ENCODE results near the gene GRIK3.

DNA sequence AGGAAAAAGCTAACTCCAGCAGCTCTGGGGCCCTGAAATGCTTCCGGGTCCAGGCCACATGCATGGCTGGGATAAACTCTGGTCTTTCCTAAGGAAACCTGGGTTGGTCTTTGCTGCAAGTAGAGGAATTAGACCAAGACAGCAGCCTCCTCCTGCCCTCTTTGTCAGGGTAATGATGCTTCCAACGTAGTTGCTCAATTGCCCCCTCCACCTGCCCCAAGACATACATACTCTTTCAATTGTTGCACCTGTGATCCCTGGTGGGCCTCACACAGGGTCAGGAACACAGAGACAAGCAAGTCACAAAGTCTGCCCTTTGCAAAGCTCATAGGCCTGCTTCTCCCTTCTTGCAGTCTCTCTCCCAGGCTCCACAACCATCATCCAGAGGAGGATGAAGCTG is 41.9 kb upstream of the GRIK3 start:
- TF ChIP-seq ZBTB7A (IDR thresholded peaks at IDR 0.05; ENCODE audit: low read depth) (no peak), NFIC (IDR thresholded peaks at IDR 0.05) (no peak), EGR1 (IDR thresholded peaks at IDR 0.05) (no peak), EP300 (IDR thresholded peaks at IDR 0.05; ENCODE audit: borderline replicate concordance) (no peak), CEBPB (IDR thresholded peaks at IDR 0.05) (no peak), RAD21 (IDR thresholded peaks at IDR 0.05; ENCODE audit: low read depth) (no peak), CREB1 (IDR thresholded peaks at IDR 0.05; ENCODE audit: low read depth) (no peak), YY1 (IDR thresholded peaks at IDR 0.05; ENCODE audit: low read depth) (no peak), TAF1 (IDR thresholded peaks at IDR 0.05; ENCODE audit: low read depth) (no peak), TCF12 (IDR thresholded peaks at IDR 0.05; ENCODE audit: low read depth) (no peak)
- TF ChIP-seq, protein P1, sequence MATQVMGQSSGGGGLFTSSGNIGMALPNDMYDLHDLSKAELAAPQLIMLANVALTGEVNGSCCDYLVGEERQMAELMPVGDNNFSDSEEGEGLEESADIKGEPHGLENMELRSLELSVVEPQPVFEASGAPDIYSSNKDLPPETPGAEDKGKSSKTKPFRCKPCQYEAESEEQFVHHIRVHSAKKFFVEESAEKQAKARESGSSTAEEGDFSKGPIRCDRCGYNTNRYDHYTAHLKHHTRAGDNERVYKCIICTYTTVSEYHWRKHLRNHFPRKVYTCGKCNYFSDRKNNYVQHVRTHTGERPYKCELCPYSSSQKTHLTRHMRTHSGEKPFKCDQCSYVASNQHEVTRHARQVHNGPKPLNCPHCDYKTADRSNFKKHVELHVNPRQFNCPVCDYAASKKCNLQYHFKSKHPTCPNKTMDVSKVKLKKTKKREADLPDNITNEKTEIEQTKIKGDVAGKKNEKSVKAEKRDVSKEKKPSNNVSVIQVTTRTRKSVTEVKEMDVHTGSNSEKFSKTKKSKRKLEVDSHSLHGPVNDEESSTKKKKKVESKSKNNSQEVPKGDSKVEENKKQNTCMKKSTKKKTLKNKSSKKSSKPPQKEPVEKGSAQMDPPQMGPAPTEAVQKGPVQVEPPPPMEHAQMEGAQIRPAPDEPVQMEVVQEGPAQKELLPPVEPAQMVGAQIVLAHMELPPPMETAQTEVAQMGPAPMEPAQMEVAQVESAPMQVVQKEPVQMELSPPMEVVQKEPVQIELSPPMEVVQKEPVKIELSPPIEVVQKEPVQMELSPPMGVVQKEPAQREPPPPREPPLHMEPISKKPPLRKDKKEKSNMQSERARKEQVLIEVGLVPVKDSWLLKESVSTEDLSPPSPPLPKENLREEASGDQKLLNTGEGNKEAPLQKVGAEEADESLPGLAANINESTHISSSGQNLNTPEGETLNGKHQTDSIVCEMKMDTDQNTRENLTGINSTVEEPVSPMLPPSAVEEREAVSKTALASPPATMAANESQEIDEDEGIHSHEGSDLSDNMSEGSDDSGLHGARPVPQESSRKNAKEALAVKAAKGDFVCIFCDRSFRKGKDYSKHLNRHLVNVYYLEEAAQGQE (IDR thresholded peaks at IDR 0.05; ENCODE audit: low read depth) = no peak
